GM23248 (cell line): Measurements from ENCODE around the gene SFPQ. TPM values are rescaled to one million over a fixed set of nuclear protein-coding genes. Genes with fewer than 3 reads are reported as not detected.

Experiments
- DNase-seq: peaks from one replicate; pipeline ENCODE4 v3.0.0-alpha.2; 2015
- H2AFZ ChIP-seq: fragments of 200-600 bp; sonication (generic); 2 replicates; pipeline ENCODE4 v1.6.1; 2016; ENCODE audit warnings: antibody characterized with exemption
- H3F3A ChIP-seq: fragments of 200-600 bp; sonication (generic); 2 replicates; pipeline ENCODE4 v1.6.1; 2016; ENCODE audit warnings: mild to moderate bottlenecking, antibody characterized with exemption, mixed run types; ENCODE audit not compliant: insufficient read depth
- H3K27ac ChIP-seq: fragments of 200-600 bp; sonication (generic); 2 replicates; pipeline ENCODE4 v1.5.1; 2016; ENCODE audit warnings: mild to moderate bottlenecking
- H3K27me3 ChIP-seq: fragments of 200-600 bp; sonication (generic); replicated peaks from 2 replicates; pipeline ENCODE4 v1.6.1; 2016; ENCODE audit warnings: mild to moderate bottlenecking; ENCODE audit not compliant: insufficient read depth
- H3K36me3 ChIP-seq: fragments of 200-600 bp; sonication (generic); 2 replicates; pipeline ENCODE4 v1.6.1; 2016; ENCODE audit warnings: low read depth, mild to moderate bottlenecking
- H3K4me1 ChIP-seq: fragments of 200-600 bp; sonication (generic); 2 replicates; pipeline ENCODE4 v1.6.1; 2016; ENCODE audit warnings: mild to moderate bottlenecking; ENCODE audit not compliant: insufficient read depth
- H3K4me2 ChIP-seq: fragments of 200-600 bp; sonication (generic); one replicate; pipeline ENCODE4 v1.6.1; 2016; ENCODE audit warnings: mild to moderate bottlenecking; ENCODE audit not compliant: unreplicated experiment
- H3K4me3 ChIP-seq: fragments of 200-600 bp; sonication (generic); 2 replicates; pipeline ENCODE4 v1.5.1; 2016; ENCODE audit warnings: mild to moderate bottlenecking
- H3K79me2 ChIP-seq: fragments of 200-600 bp; sonication (generic); 2 replicates; pipeline ENCODE4 v1.6.1; 2016; ENCODE audit warnings: mild to moderate bottlenecking; ENCODE audit not compliant: insufficient read depth
- H3K9ac ChIP-seq: fragments of 200-600 bp; sonication (generic); 2 replicates; pipeline ENCODE4 v1.6.1; 2016; ENCODE audit warnings: mild to moderate bottlenecking
- H3K9me2 ChIP-seq: fragments of 200-600 bp; sonication (generic); 2 replicates; pipeline ENCODE4 v1.6.1; 2016; ENCODE audit warnings: mixed run types, mild to moderate bottlenecking, moderate library complexity; ENCODE audit not compliant: insufficient read depth
- H3K9me3 ChIP-seq: fragments of 200-600 bp; sonication (generic); one replicate; pipeline ENCODE4 v1.6.1; 2017; ENCODE audit warnings: low read depth
- H4K20me1 ChIP-seq: fragments of 200-600 bp; sonication (generic); 2 replicates; pipeline ENCODE4 v1.6.0; 2016; ENCODE audit not compliant: insufficient read depth
- EZH2 ChIP-seq: fragments of 200-600 bp; sonication (generic); IDR thresholded peaks from 2 replicates; pipeline ENCODE4 v1.6.1; 2018; ENCODE audit warnings: antibody characterized with exemption, mild to moderate bottlenecking; ENCODE audit not compliant: insufficient read depth, poor library complexity, severe bottlenecking
- EZH2phosphoT487 ChIP-seq: fragments of 200-600 bp; sonication (generic); IDR thresholded peaks from 2 replicates; pipeline ENCODE4 v1.6.1; 2018; ENCODE audit warnings: antibody characterized with exemption, moderate library complexity, mild to moderate bottlenecking, low read depth; ENCODE audit not compliant: insufficient read depth
- WGBS, 2 experiments: methylation state at CpG; one replicate each; pipeline ENCODE4 v1.1.6; 2015 to 2017; ENCODE audit warnings: low lambda C conversion rate in 2 of 2, low coverage in 1 of 2; ENCODE audit errors: missing lambda C conversion rate in 2 of 2; 5-methylcytosine and 5-hydroxymethylcytosine counted together
- in situ Hi-C: fragments of 300-500 bp; cut with MboI; formaldehyde crosslinking; loops from 2 replicates; pipeline ENCODE4 v1.15.0; 2020
- polyA plus RNA-seq: library from polyadenylated mRNA; unstranded; fragments of >200 nt; fragmentation: Nextera tagmentation; extraction: Ambion mirVana; gene quantifications from 2 replicates; pipeline ENCODE4 v1.2.1, GENCODE V29; 2016
- total RNA-seq: library from RNA; depleted of rRNA; stranded (reverse); fragments of >200 nt; shearing (Covaris generic); gene quantifications from 2 replicates; pipeline ENCODE4 v1.2.3, GENCODE V29; 2014

SFPQ gene
- total and polyA plus RNA-seq, 2 experiments from 2014 or later, result 60.5 to 129 TPM

DNA sequence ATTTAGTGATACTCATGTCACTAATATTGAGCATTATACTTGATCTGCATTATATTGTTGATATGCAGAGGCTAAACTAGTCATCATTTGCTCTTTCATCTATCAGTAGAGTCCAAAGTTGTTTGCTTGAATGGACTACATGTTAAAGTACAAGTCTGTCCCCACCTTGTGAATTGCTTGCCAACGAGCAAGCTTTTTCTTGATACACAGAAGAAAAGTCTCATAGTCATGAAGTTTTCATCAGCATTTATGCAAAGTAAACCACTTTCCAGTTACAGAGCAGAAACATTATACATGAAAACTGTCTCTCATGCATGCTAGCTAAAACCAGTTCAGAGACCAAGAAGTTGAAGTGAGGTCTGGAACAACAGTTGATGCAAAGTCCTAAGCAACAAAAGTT lies 13.0 kb downstream of the SFPQ start:
- Histone ChIP-seq H3K36me3 (peaks cover 98% of the 10 kb centered on the region), H3K27ac (0 out of 2 replicates have a peak overlapping the region, but pooled peaks have one; percentile 6), H3K4me1 (peaks cover 20% of the 10 kb centered on the region)

DNA sequence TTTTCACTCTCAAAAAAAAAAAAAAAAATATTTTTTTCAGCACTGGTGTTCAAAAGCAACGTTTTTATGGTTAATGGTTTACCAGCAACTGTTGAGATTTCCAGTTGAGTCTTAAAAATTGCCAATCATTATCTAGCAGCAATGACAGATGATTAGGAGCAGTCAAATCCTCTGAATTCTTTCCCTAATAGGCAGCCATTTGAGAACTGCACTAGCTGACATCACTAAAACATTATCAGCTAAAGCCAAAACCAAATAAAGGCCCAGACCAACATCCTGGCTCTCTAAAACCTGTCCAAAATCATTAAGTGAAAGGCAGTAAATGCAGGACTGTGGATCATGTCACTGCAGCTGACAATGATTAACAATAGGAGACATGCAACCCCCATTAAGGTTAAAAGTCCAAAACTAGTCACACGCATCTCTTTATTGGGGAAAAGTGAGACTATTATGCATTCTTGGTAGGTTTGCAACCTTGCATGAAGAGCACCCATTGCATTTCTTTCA lies 14.0 kb downstream of the SFPQ start:
- Histone ChIP-seq H2AFZ (no peak overlapping the region), H3K9me2 (no peaks in the 10 kb centered on the region), H3K4me2 (no peak overlapping the region), H3K36me3 (peaks cover 96% of the 10 kb centered on the region), H3F3A (peaks cover 98% of the 10 kb centered on the region), H3K4me1 (peaks cover 20% of the 10 kb centered on the region), H3K27ac (no peak overlapping the region; the same call in 1 of the 2 replicates), H4K20me1 (peaks cover 21% of the 10 kb centered on the region; the same call in 1 of the 2 replicates), H3K27me3 (no peaks in the 10 kb centered on the region), H3K4me3 (no peak overlapping the region), H3K9me3 (no peaks in the 10 kb centered on the region), H3K9ac (no peak overlapping the region), H3K79me2 (peaks cover 64% of the 10 kb centered on the region)
- 29% methylated on average over 2 of the region's 2 CpGs for WGBS, 2 experiments
- in situ Hi-C loops, result no loop called here
- no peak for DNase-seq
- TF ChIP-seq EZH2phosphoT487, result no peak
- no peak for TF ChIP-seq EZH2

More for the DNA sequence above, 13.0 kb downstream of the SFPQ start:
- Histone ChIP-seq H2AFZ (no peak overlapping the region), H3K79me2 (peaks cover 74% of the 10 kb centered on the region), H3K9me2 (no peaks in the 10 kb centered on the region), H3K9ac (no peak overlapping the region), H3K4me2 (peak overlapping the region; percentile 0), H3K27me3 (no peaks in the 10 kb centered on the region), H4K20me1 (peaks cover 26% of the 10 kb centered on the region), H3K4me3 (no peak overlapping the region), H3K9me3 (no peaks in the 10 kb centered on the region), H3F3A (peaks cover 98% of the 10 kb centered on the region)
- WGBS, 2 experiments, result 43 to 57% methylated on average over 1 of the region's 1 CpG
- in situ Hi-C loops, result no loop called here
- no peak for DNase-seq
- TF ChIP-seq EZH2phosphoT487 (no peak), EZH2 (no peak)

DNA sequence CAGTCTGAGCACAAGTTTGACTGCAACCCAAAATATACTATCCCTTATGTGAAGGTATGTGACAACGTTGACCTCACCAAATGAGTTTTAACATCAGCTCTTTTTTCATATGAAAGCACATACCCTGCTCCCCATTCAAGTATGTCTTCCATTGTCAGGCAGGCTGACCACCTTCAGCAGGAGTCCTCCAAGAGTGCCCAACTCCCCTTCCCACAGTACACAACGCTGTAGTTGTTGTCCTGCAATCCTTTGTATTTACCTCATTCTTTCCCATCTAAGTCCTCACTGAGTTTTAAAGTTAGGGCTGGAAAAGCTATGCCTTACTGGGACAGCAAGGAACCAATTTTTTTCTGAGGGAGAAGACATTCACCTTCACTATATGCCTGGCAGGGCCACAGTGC lies 14.7 kb downstream of the SFPQ start:
- no peak overlapping the region for H2AFZ ChIP-seq
- H3K9me3 ChIP-seq, result no peaks in the 10 kb centered on the region
- H3K9ac ChIP-seq, result no peak overlapping the region
- H3K4me2 ChIP-seq, result no peak overlapping the region
- peaks cover 58% of the 10 kb centered on the region for H3K79me2 ChIP-seq
- peaks cover 98% of the 10 kb centered on the region for H3F3A ChIP-seq
- in situ Hi-C loops, result no loop called here
- H3K27me3 ChIP-seq, result no peaks in the 10 kb centered on the region
- DNase-seq, result no peak
- peaks cover 89% of the 10 kb centered on the region for H3K36me3 ChIP-seq
- 79 to 84% methylated on average over 2 of the region's 2 CpGs for WGBS, 2 experiments
- TF ChIP-seq EZH2, result no peak
- peaks cover 20% of the 10 kb centered on the region for H3K4me1 ChIP-seq
- no peaks in the 10 kb centered on the region for H3K9me2 ChIP-seq
- H4K20me1 ChIP-seq, result peaks cover 21% of the 10 kb centered on the region; the same call in 1 of the 2 replicates
- no peak overlapping the region for H3K4me3 ChIP-seq
- H3K27ac ChIP-seq, result no peak overlapping the region

DNA sequence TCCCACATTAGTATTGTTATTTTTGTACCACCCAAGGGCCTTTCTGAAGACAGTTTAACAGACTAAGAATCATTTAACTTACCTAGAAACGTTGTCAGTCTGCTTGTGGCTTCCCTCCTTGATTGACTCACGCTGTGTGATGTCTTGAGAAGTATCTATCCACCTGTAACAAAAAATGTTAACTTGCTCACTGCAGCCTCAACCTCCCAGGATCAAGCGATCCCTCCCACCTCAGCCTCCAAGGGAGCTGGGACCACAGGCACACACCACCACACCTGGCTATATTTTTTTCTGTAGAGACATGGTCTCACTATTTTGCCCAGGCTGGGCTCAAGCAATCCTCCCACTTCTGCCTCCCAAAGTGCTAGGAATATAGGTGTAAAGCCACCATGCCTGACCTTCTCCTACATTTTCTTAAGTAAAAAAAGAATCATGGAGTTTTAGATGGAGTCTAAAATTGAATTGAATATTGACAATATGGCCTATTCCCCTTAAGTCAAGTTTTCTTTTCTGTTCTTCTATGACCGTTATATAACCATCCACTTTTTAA lies 15.6 kb downstream of the SFPQ start:
- H3K36me3 ChIP-seq, result peaks cover 80% of the 10 kb centered on the region
- peaks cover 17% of the 10 kb centered on the region; the same call in 1 of the 2 replicates for H4K20me1 ChIP-seq
- H2AFZ ChIP-seq, result no peak overlapping the region

More for the DNA sequence above, 15.6 kb downstream of the SFPQ start:
- Histone ChIP-seq H3K4me2 (no peak overlapping the region), H3F3A (peaks cover 97% of the 10 kb centered on the region), H3K9me3 (no peaks in the 10 kb centered on the region), H3K27ac (no peak overlapping the region), H3K4me3 (no peak overlapping the region), H3K4me1 (peaks cover 20% of the 10 kb centered on the region), H3K9ac (no peak overlapping the region), H3K79me2 (peaks cover 48% of the 10 kb centered on the region), H3K9me2 (no peaks in the 10 kb centered on the region), H3K27me3 (no peaks in the 10 kb centered on the region)
- in situ Hi-C loops, result no loop called here
- WGBS, 2 experiments, result 85% methylated on average over 4 of the region's 4 CpGs
- no peak for TF ChIP-seq EZH2phosphoT487
- no peak for TF ChIP-seq EZH2
- DNase-seq, result no peak
